Progenitor cell of endocrine pancreas (in vitro differentiated cells): Measurements from ENCODE around the gene SENP7. TPM values are rescaled to one million over a fixed set of nuclear protein-coding genes. Genes with fewer than 3 reads are reported as not detected.
"Not testable (repeated sequence)": the region's sequence is repeated elsewhere in the genome, so short reads cannot be mapped to it uniquely, and the experiment has no call there.

ENCODE experiments used
- DNase-seq: peaks from one replicate; pipeline ENCODE4 v3.0.0; 2021; ENCODE audit warnings: low spot score; ENCODE audit not compliant: unreplicated experiment
- H3K27ac Mint-ChIP-seq: 2 replicates; pipeline ENCODE4 v1.8.0; 2021; ENCODE audit warnings: mild to moderate bottlenecking, moderate library complexity, mixed read lengths
- H3K27me3 Mint-ChIP-seq: 2 replicates; pipeline ENCODE4 v1.8.0; 2021; ENCODE audit warnings: mixed read lengths
- H3K36me3 Mint-ChIP-seq: 2 replicates; pipeline ENCODE4 v1.8.0; 2022; ENCODE audit warnings: mixed read lengths; ENCODE audit not compliant: insufficient read depth
- H3K4me1 Mint-ChIP-seq: 2 replicates; pipeline ENCODE4 v1.8.0; 2021; ENCODE audit warnings: low read depth, mixed read lengths
- H3K4me3 Mint-ChIP-seq: 2 replicates; pipeline ENCODE4 v1.8.0; 2021; ENCODE audit warnings: low read depth, mild to moderate bottlenecking, moderate library complexity, mixed read lengths
- H3K9me3 Mint-ChIP-seq: 2 replicates; pipeline ENCODE4 v1.8.0; 2021; ENCODE audit warnings: low read depth, mixed read lengths
- total RNA-seq: library from RNA; stranded (reverse); gene quantifications from 2 replicates; pipeline ENCODE4 v1.2.1, GENCODE V29; 2021
- TF ChIP-seq, protein P1 (sequence below): fragments of 200-600 bp; sonication (generic); IDR thresholded peaks from one replicate; pipeline ENCODE4 v1.5.0; 2021; ENCODE audit warnings: antibody characterized with exemption, mild to moderate bottlenecking; ENCODE audit not compliant: unreplicated experiment

The SENP7 gene
- total RNA-seq, 1 donor from 2014 or later, result 63.7 TPM

DNA sequence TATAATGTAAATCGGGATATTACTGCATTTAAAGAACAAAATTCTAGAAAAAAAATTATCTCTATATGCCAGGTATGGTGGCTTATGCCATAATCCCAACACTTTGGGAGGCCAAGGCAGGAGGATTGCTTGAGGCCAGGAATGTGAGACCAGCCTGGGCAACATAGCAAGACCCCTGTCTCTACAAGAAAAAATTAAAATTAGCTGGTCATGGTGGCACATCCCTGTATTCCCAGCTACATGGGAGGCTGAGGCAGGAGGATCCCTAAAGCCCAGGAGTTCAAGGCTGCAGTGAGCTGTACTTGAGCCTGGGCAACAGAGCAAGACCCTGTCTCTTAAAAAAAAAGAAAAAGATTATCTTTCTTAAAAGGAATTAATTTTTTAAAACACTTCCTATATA is 12.8 kb downstream of the SENP7 start:
- Mint-ChIP-seq H3K36me3 (peaks cover 13% of the 10 kb centered on the region), H3K27ac (no peak overlapping the region), H3K27me3 (no peaks in the 10 kb centered on the region), H3K4me3 (no peak overlapping the region), H3K4me1 (no peaks in the 10 kb centered on the region), H3K9me3 (no peaks in the 10 kb centered on the region)
- DNase-seq, result no peak
- TF ChIP-seq, protein P1, sequence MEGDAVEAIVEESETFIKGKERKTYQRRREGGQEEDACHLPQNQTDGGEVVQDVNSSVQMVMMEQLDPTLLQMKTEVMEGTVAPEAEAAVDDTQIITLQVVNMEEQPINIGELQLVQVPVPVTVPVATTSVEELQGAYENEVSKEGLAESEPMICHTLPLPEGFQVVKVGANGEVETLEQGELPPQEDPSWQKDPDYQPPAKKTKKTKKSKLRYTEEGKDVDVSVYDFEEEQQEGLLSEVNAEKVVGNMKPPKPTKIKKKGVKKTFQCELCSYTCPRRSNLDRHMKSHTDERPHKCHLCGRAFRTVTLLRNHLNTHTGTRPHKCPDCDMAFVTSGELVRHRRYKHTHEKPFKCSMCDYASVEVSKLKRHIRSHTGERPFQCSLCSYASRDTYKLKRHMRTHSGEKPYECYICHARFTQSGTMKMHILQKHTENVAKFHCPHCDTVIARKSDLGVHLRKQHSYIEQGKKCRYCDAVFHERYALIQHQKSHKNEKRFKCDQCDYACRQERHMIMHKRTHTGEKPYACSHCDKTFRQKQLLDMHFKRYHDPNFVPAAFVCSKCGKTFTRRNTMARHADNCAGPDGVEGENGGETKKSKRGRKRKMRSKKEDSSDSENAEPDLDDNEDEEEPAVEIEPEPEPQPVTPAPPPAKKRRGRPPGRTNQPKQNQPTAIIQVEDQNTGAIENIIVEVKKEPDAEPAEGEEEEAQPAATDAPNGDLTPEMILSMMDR, result no peak

DNA sequence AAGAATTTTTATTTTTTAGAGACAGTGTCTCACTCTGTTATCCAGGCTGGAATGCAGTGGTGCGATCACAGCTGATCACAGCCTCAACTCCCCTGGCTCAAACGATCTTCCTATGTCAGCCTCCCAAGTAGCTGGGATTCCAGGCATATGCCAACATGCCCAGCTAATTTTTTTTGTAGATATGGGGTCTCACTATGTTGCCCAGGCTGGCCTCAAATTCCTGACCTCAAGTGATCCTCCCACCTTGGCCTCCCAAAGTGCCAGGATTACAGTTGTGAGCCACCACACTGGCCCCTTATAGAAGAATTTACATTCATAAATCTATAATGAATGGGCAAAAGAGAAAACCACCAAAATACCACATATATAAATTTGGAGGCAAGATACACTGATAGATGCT is 15.2 kb downstream of the SENP7 start:
- H3K27me3 Mint-ChIP-seq, result no peaks in the 10 kb centered on the region
- DNase-seq, result no peak
- no peak overlapping the region for H3K27ac Mint-ChIP-seq
- TF ChIP-seq, protein P1, result no peak
- H3K9me3 Mint-ChIP-seq, result no peaks in the 10 kb centered on the region
- H3K36me3 Mint-ChIP-seq, result peaks cover 16% of the 10 kb centered on the region
- H3K4me3 Mint-ChIP-seq, result no peak overlapping the region
- H3K4me1 Mint-ChIP-seq, result no peaks in the 10 kb centered on the region

DNA sequence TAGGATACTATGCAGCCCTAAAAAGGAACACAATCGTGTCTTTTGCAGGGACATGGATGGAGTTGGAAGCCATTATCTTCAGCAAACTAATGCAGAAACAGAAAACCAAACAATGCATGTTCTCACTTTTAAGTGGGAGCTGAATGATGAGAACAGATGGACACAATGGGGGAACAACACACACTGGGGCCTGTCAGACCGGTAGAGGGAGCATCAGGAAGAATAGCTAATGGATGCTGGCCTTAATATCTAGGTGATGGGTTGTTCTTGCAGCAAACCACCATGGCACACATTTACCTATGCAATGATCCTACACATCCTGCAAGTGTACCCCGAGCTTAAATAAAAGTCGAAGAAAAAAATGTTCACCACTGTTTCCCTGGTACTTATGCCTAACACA is 17.5 kb downstream of the SENP7 start:
- Mint-ChIP-seq H3K9me3 (no peaks in the 10 kb centered on the region), H3K4me1 (no peaks in the 10 kb centered on the region), H3K27me3 (no peaks in the 10 kb centered on the region), H3K27ac (no peak overlapping the region), H3K36me3 (peaks cover 19% of the 10 kb centered on the region), H3K4me3 (no peak overlapping the region)
- TF ChIP-seq, protein P1, result no peak
- DNase-seq, result no peak

DNA sequence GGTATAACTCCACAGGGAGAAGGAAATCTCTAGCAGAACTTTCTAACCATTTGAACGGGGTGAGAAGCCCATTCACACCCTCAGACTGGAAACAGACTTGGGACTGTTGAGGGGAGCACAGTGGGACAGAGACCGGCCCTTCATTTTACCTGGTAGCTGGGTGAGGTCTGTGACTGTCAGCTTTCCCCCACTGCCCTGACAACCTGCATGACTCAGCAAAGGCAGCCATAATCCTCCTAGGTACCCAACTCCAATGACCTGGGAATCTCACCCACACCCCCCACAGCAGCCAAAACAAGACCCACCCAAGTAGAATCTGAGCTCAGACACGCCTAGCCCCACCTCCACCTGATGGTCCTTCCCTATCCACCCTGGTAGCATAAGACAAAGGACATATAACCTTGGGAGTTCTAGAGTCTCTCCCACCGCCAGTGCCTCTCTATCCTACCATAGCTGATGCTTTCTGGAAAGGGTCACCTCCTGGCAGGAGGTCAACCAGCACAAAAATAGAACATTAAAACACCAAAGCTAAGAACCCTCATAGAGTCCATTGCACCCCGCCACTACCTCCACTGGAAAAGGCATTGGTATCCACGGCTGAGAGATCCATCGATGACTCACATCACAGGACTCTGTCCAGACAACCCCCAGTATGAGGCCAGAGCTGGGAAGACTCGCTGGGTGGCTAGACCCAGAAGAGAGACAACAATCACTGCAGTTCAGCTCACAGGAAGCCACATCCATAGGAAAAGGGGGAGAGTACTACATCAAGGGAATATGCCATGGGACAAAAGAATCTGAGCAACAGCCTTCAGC is 28.0 kb downstream of the SENP7 start:
- H3K9me3 Mint-ChIP-seq, result peaks cover 6% of the 10 kb centered on the region
- TF ChIP-seq, protein P1, result no peak
- H3K36me3 Mint-ChIP-seq, result peaks cover 35% of the 10 kb centered on the region
- no peak for DNase-seq
- H3K27me3 Mint-ChIP-seq, result no peaks in the 10 kb centered on the region
- H3K4me1 Mint-ChIP-seq, result peaks cover 2% of the 10 kb centered on the region
- H3K4me3 Mint-ChIP-seq, result no peak overlapping the region
- H3K27ac Mint-ChIP-seq, result peak overlapping the region; percentile 66

DNA sequence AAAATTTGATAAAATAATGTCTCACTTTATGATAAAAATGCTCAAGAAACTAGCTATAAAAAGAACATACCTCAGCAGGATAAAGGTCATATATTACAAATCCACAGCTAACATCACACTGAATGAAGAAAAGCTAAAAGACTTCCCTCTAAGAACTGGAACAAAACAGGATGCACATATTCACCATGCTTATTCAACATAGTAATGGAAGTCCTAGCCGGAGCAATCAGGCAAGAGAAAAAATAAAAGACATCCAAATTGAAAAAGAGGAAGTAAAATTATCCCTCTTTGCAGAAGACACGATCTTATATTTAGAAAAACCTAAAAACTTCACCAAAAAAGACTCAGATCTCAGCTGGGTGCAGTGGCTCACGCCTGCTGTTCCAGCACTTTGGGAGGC is 34.0 kb downstream of the SENP7 start:
- TF ChIP-seq, protein P1, result no peak
- peaks cover 48% of the 10 kb centered on the region for H3K36me3 Mint-ChIP-seq
- H3K27ac Mint-ChIP-seq, result no peak overlapping the region
- no peaks in the 10 kb centered on the region for H3K4me1 Mint-ChIP-seq
- no peaks in the 10 kb centered on the region for H3K27me3 Mint-ChIP-seq
- H3K9me3 Mint-ChIP-seq, result peaks cover 12% of the 10 kb centered on the region
- DNase-seq, result no peak
- H3K4me3 Mint-ChIP-seq, result no peak overlapping the region

DNA sequence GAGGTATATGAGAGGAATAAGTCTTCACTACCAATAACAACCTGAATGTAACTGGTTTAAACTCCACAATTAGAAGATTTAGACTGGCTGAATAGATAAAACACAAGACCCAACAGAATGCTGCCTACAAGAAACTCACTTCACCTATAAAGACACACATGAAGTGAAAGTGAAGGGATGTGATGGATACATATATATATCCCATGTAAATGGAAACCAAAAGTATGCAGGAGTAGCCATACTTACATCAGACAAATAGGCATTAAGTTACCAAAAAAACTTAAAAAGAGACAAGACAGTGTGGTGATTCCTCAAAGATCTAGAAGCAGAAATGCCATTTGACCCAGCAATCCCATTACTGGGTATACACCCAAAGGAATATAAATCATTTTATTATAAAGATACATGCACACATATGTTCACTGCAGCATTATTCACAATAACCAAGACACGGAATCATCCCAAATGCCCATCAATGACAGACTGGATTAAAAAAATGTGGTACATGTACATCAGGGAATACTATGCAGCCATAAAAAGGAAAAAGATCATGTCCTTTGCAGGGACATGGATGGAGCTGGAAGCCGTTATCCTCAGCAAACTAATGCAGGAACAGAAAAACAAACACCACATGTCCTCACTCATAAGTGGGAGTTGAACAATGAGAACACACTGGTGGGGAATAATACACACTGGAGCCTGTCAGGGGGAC is 38.0 kb downstream of the SENP7 start:
- not testable (repeated sequence) for H3K27me3 Mint-ChIP-seq, H3K27ac Mint-ChIP-seq, H3K4me1 Mint-ChIP-seq, H3K4me3 Mint-ChIP-seq, DNase-seq
- Mint-ChIP-seq H3K36me3 (peaks cover 56% of the 10 kb centered on the region), H3K9me3 (peaks cover 10% of the 10 kb centered on the region)

DNA sequence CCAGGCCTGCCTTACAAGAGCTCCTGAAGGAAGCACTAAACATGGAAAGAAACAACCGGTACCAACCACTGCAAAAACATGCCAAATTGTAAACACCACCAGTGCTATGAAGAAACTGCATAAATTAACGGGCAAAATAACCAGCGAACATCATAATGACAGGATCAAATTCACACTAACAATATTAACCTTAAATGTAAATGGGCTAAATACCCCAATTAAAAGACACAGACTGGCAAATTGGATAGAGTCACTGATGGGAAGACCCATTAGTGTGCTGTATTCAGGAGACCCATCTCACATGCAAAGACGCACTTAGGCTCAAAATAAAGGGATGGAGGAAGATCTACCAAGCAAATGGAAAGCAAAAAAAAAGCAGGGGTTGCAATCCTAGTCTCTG is 44.3 kb downstream of the SENP7 start:
- not testable (repeated sequence) for H3K27me3 Mint-ChIP-seq, DNase-seq, H3K4me3 Mint-ChIP-seq, H3K27ac Mint-ChIP-seq
- Mint-ChIP-seq H3K9me3 (peaks cover 17% of the 10 kb centered on the region), H3K4me1 (peaks cover 19% of the 10 kb centered on the region), H3K36me3 (peaks cover 29% of the 10 kb centered on the region)

DNA sequence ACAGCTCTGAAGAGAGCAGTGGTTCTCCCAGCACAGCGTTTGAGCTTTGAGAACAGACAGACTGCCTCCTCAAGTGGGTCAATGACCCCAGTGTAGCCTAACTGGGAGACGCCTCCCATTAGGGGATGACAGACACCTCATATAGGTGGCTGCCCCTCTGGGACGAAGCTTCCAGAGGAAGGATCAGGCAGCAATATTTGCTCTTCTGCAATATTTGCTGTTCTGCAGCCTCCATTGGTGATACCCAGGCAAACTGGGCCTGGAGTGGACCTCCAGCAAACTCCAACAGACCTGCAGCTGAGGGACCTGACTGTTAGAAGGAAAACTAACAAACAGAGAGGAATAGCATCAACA is 45.7 kb downstream of the SENP7 start:
- not testable (repeated sequence) for H3K27me3 Mint-ChIP-seq, DNase-seq
- Mint-ChIP-seq H3K9me3 (peaks cover 17% of the 10 kb centered on the region), H3K27ac (peak overlapping the region; percentile 91), H3K36me3 (peaks cover 26% of the 10 kb centered on the region), H3K4me3 (peak overlapping the region; percentile 78), H3K4me1 (peaks cover 19% of the 10 kb centered on the region)
